22Rv1 (cell line): ENCODE data around the gene ZNF689.

Experiments used
- H3K27ac ChIP-seq: fragments of 450-650 bp; 2 replicates; pipeline ENCODE4 v1.5.1; 2017
- CTCF ChIP-seq: fragments of 450-650 bp; IDR thresholded peaks from 2 replicates; pipeline ENCODE4 v1.5.1; 2017; ENCODE audit warnings: mild to moderate bottlenecking
- ZFX ChIP-seq: fragments of 450-650 bp; IDR thresholded peaks from 2 replicates; pipeline ENCODE4 v1.6.1; 2017; ENCODE audit warnings: antibody characterized with exemption, borderline replicate concordance

ZNF689 gene

GRCh38 chr16:30619638-30620037, 9.4 kb upstream of the ZNF689 start:
- no peak for TF ChIP-seq CTCF
- no peak overlapping the region for H3K27ac ChIP-seq

- TF ChIP-seq CTCF = no peak
- no peak for TF ChIP-seq ZFX
- no peak overlapping the region for H3K27ac ChIP-seq
Measured at GRCh38 chr16:30619202-30619601, 9.0 kb upstream of the ZNF689 start.

- H3K27ac ChIP-seq = no peak overlapping the region
- TF ChIP-seq ZFX (no peak), CTCF (peak; percentile 27; the same call in 1 of the 2 replicates)
Measured at GRCh38 chr16:30615358-30616091, 5.3 kb upstream of the ZNF689 start.

GRCh38 chr16:30609002-30609925, 925 bp downstream of the ZNF689 start:
- peak overlapping the region; percentile 92 for H3K27ac ChIP-seq
- TF ChIP-seq CTCF = no peak
- TF ChIP-seq ZFX = no peak

GRCh38 chr16:30606004-30606403, 4.2 kb downstream of the ZNF689 start:
- no peak overlapping the region for H3K27ac ChIP-seq
- no peak for TF ChIP-seq CTCF
- no peak for TF ChIP-seq ZFX

- H3K27ac ChIP-seq = no peak overlapping the region
- TF ChIP-seq CTCF (no peak), ZFX (no peak)
Measured at GRCh38 chr16:30605158-30605557, 5.0 kb downstream of the ZNF689 start.
